Small intestine (tissue), 7 donors: ENCODE results near the gene MUC20. TPM values are rescaled to one million over a fixed set of nuclear protein-coding genes. Genes with fewer than 3 reads are reported as not detected.
"Not testable (repeated sequence)": the region's sequence is repeated elsewhere in the genome, so short reads cannot be mapped to it uniquely, and the experiment has no call there.

Source experiments
- DNase-seq, 2 donors: peaks; one replicate each; pipeline versions ENCODE4 v3.0.0 to v3.0.0-alpha.2; 2013
- FAIRE-seq: peaks from 2 replicates; lab custom pipeline; 2012; peaks lifted over from hg19 to GRCh38; lab: Jason Lieb, UNC
- H3K27ac ChIP-seq, 3 donors: one replicate each; pipeline ENCODE4 v1.5.1; 2013; ENCODE audit warnings: low read length in 2 of 3, mild to moderate bottlenecking in 2 of 3, control low read depth in 1 of 3, inconsistent platforms in 1 of 3, low read depth in 1 of 3, moderate library complexity in 1 of 3
- H3K27me3 ChIP-seq, 3 donors: one replicate each; pipeline ENCODE4 v1.6.1; 2013; ENCODE audit warnings: low read length in 3 of 3, inconsistent platforms in 1 of 3; ENCODE audit not compliant: control insufficient read depth in 3 of 3, insufficient read depth in 3 of 3
- H3K36me3 ChIP-seq, 3 donors: one replicate each; pipeline ENCODE4 v1.6.1; 2013; ENCODE audit warnings: low read length in 3 of 3, inconsistent platforms in 1 of 3, low read depth in 1 of 3, mild to moderate bottlenecking in 1 of 3, moderate library complexity in 1 of 3; ENCODE audit not compliant: control insufficient read depth in 3 of 3, insufficient read depth in 2 of 3
- H3K4me1 ChIP-seq, 3 donors: one replicate each; pipeline ENCODE4 v1.6.1; 2013; ENCODE audit warnings: low read length in 2 of 3, inconsistent platforms in 1 of 3, low read depth in 1 of 3, mild to moderate bottlenecking in 1 of 3, moderate library complexity in 1 of 3; ENCODE audit not compliant: control insufficient read depth in 3 of 3, insufficient read depth in 2 of 3
- H3K4me3 ChIP-seq, 3 donors: one replicate each; pipeline ENCODE4 v1.5.1; 2013; ENCODE audit warnings: low read length in 3 of 3, control low read depth in 1 of 3, inconsistent platforms in 1 of 3, low read depth in 1 of 3, mild to moderate bottlenecking in 1 of 3, moderate library complexity in 1 of 3
- H3K9me3 ChIP-seq, 2 donors: one replicate each; pipeline ENCODE4 v1.6.1; 2013; ENCODE audit warnings: low read depth in 1 of 2, low read length in 1 of 2; ENCODE audit not compliant: control insufficient read depth in 2 of 2, insufficient read depth in 1 of 2
- WGBS, 3 donors: extraction: QIAGEN DNeasy Blood & Tissue Kit; methylation state at CpG; one replicate each; pipeline ENCODE4 v1.1.7; 2013; 5-methylcytosine and 5-hydroxymethylcytosine counted together
- polyA plus RNA-seq, 4 donors: library from polyadenylated mRNA; stranded (reverse) in 3 of 4; unstranded in 1 of 4; fragments of 200-250 nt in 3 of 4; fragments of 120-200 nt in 1 of 4; gene quantifications; one replicate each; pipeline versions ENCODE4 v1.2.1 to v1.2.3, GENCODE V29; 2013
- donor health status: healthy with polysubstance abuse.
- donor health status: control.
- donor health status: control.
- donor health status: Bipolar disorder and iron deficiency.
- donor health status: healthy.

Gene MUC20
- polyA plus RNA-seq, 4 donors = 16.8 to 54.6 (median 22.3) TPM

GRCh38 chr3:195735036-195735695, 14.4 kb downstream of the MUC20 start:
- 79 to 82% (median 80%) methylated on average over 16 of the region's 16 CpGs for WGBS, 3 donors
- H3K27me3 ChIP-seq = no peaks in the 10 kb centered on the region
- H3K4me3 ChIP-seq = no peak overlapping the region
- FAIRE-seq (no peak), DNase-seq (no peak)
- no peak overlapping the region for H3K27ac ChIP-seq
- H3K4me1 ChIP-seq = no peaks in the 10 kb centered on the region
- H3K9me3 ChIP-seq = no peaks in the 10 kb centered on the region
- H3K36me3 ChIP-seq = peaks cover 2 to 47% (median 16%) of the 10 kb centered on the region in 3 donors

DNA sequence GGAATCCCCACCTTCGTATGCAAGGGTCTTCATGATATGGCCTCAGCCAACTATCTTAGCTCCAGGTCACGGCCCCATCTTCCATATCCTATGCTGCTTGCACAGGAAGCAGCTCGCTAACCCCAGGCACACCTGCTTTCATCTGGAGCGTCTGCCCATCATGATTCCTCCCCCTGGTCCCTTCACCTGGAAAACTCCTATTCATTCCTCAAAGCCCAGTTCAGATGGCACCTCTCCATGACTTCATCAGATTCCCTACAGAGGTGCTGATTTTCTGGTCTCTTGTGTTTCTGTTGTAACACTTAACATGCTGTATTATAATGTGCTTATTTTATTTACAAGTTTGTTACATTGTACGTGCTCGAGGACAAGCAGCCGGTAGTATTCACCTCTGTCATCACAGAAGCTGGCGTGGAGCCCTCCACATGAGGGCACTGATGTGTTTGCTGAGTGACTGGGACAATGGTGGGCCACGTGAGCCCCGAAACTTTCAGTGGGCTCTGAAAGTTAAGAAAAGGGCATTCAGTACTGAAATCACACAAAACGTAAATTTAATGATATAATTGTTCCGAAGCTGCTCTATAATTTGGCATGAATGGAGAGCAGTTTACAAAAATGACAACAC, 16.2 kb downstream of the MUC20 start:
- no peak overlapping the region for H3K27ac ChIP-seq
- FAIRE-seq (no peak), DNase-seq (no peak)
- H3K4me3 ChIP-seq = no peak overlapping the region
- no peaks in the 10 kb centered on the region for H3K9me3 ChIP-seq
- peaks cover 2 to 30% (median 16%) of the 10 kb centered on the region in 3 donors for H3K36me3 ChIP-seq
- WGBS, 3 donors = 86 to 96% (median 91%) methylated on average over 12 of the region's 12 CpGs
- H3K4me1 ChIP-seq = no peaks in the 10 kb centered on the region
- no peaks in the 10 kb centered on the region for H3K27me3 ChIP-seq

DNA sequence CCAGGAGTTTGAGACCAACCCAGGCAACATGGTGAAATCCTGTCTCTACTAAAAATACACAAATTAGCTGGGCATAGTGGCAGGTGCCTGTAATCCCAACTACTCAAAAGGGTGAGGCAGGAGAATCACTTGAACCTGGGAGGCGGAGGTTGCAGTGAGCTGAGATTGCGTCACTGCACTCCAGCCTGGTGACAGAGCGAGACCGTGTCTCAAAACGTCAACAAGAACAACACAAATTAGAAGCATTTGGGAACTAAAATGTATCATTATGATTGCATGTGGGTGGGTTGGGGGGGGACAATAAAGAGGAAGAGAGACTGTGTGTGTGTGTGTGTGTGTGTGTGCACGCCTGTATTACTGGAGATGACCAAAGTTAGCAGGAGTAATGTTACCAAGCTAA, 17.0 kb downstream of the MUC20 start:
- WGBS, 3 donors = 84 to 90% (median 87%) methylated on average over 6 of the region's 6 CpGs
- not testable (repeated sequence) for FAIRE-seq, H3K4me1 ChIP-seq, H3K27ac ChIP-seq, H3K27me3 ChIP-seq, H3K9me3 ChIP-seq, DNase-seq, H3K4me3 ChIP-seq
- H3K36me3 ChIP-seq = peaks cover 2 to 24% (median 16%) of the 10 kb centered on the region in 3 donors

DNA sequence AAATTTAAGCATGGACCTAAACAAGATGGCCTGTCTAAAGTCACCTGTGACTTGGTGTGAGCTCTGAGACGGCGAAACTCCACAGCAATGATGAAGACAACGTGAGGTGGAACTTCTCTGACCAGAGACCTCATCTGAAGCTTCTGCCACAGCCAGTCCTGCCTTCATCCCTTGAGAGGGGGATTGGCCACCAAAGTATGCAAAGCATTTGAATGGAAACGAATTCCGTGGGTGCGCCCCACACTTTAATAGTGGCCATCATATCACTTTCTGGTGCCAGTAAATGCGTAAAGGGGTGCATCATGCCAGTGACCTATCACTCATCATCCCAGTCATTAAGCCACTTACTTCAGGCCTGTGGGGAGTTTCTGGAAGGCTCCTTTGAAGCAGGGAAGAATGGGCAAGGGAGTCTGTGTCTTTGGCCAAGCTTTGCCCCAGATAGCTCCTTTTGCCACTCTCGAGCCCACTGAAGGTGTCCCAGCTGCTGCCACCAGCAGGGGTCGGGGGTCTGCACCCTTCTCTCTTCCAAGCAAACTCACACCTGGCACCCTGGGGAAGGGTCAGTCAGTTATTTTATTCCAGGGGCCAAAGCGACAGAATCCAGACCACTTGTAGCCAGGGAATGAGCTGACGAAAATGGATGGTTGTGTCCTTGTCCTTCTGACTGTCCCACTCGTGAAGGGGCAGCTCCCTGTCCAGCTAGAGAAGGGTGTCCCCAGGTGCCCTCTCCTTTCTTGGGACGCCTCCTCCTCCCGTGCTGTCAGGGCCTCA, 17.7 kb downstream of the MUC20 start:
- no peaks in the 10 kb centered on the region for H3K9me3 ChIP-seq
- H3K36me3 ChIP-seq = peaks cover 2 to 18% (median 16%) of the 10 kb centered on the region in 3 donors
- H3K4me3 ChIP-seq = no peak overlapping the region
- 87 to 91% (median 87%) methylated on average over 14 of the region's 14 CpGs for WGBS, 3 donors
- H3K27me3 ChIP-seq = no peaks in the 10 kb centered on the region
- DNase-seq (no peak), FAIRE-seq (no peak)
- no peak overlapping the region for H3K27ac ChIP-seq
- no peaks in the 10 kb centered on the region for H3K4me1 ChIP-seq

DNA sequence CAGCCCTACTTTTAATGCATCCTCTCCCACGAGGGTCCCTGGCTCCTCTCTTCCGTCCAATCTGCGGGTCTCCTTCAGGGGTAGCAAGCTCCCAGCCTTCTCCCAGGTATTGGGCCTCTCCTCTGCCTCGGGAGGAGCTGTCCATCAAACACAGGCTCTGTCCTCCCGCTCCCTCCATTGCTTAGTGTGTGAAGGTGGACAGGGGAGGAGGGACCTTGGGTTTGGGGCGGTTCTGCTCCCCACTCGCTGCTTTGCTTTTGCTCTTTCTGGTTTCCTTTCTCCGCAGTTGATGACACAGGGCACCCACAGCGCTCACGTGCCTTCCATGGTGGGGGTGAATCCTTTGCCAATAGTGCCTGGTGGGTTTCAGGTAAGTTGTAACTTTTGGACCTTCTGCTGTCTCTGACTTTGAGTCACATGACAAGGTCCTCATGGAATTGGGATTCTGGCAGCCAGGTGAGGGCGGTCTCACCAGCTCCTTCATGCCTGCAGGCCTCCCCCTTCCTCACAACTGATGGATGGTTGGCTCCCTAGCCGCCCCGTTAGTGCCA, 18.9 kb downstream of the MUC20 start:
- Histone ChIP-seq H3K27me3 (no peaks in the 10 kb centered on the region), H3K9me3 (no peaks in the 10 kb centered on the region), H3K4me1 (no peaks in the 10 kb centered on the region), H3K27ac (no peak overlapping the region), H3K4me3 (no peak overlapping the region), H3K36me3 (peaks cover 2 to 14% (median 13%) of the 10 kb centered on the region in 3 donors)
- 81 to 84% (median 83%) methylated on average over 13 of the region's 13 CpGs for WGBS, 3 donors
- no peak for DNase-seq
- no peak for FAIRE-seq

- peaks cover 0 to 19% (median 0%) of the 10 kb centered on the region in 3 donors for H3K36me3 ChIP-seq
- 78 to 81% (median 79%) methylated on average over 4 of the region's 4 CpGs for WGBS, 3 donors
- H3K4me1 ChIP-seq = peaks cover 0 to 2% (median 0%) of the 10 kb centered on the region in 3 donors
- FAIRE-seq (no peak), DNase-seq (no peak)
- H3K27me3 ChIP-seq = peaks cover 0 to 5% (median 0%) of the 10 kb centered on the region in 3 donors
- no peak overlapping the region for H3K4me3 ChIP-seq
- no peaks in the 10 kb centered on the region for H3K9me3 ChIP-seq
- H3K27ac ChIP-seq = no peak overlapping the region
Measured at GRCh38 chr3:195744437-195744836, 23.7 kb downstream of the MUC20 start.

DNA sequence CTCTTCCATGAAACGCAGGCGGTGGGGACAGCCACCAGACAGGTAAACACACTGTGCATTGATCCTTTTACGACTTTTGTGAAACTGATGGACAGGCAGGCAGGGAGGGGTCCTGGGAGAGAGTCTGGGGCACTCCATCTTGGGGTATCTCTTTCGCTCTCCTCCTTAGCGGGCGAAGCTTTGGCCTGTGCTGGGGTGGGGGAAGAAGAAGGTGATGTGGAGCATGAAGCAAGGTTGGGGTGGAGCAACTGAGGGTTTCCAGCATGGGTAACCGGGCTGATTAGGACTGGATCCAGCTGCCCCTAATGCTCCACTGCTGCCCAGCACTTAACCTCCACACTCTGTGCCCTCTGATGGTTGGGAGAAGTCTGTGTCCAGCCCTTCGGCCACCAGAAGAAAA, 25.6 kb downstream of the MUC20 start:
- Histone ChIP-seq H3K9me3 (no peaks in the 10 kb centered on the region), H3K27ac (no peak overlapping the region), H3K4me1 (peaks cover 0 to 2% (median 0%) of the 10 kb centered on the region in 3 donors), H3K4me3 (no peak overlapping the region), H3K36me3 (peaks cover 0 to 19% (median 0%) of the 10 kb centered on the region in 3 donors), H3K27me3 (peaks cover 0 to 5% (median 0%) of the 10 kb centered on the region in 3 donors)
- DNase-seq (no peak), FAIRE-seq (no peak)
- WGBS, 3 donors = 78 to 86% (median 84%) methylated on average over 7 to 8 of the region's 8 CpGs

- 85 to 88% (median 87%) methylated on average over 9 of the region's 9 CpGs for WGBS, 3 donors
- H3K4me3 ChIP-seq = no peak overlapping the region
- no peak overlapping the region for H3K27ac ChIP-seq
- peaks cover 0 to 6% (median 0%) of the 10 kb centered on the region in 3 donors for H3K4me1 ChIP-seq
- H3K9me3 ChIP-seq = no peaks in the 10 kb centered on the region
- DNase-seq (no peak), FAIRE-seq (no peak)
- H3K27me3 ChIP-seq = peaks cover 0 to 5% (median 0%) of the 10 kb centered on the region in 3 donors
- peaks cover 0 to 19% (median 0%) of the 10 kb centered on the region in 3 donors for H3K36me3 ChIP-seq
Measured at GRCh38 chr3:195746751-195747150, 26.0 kb downstream of the MUC20 start.
